ENCODE measurements around the gene SRP54. TPM values are rescaled to one million over a fixed set of nuclear protein-coding genes. Genes with fewer than 3 reads are reported as not detected.

Gene SRP54
- polyA plus RNA-seq, 2 of the 4 experiments (the other 2 are of a cell fraction): 70.8 to 103 TPM

GRCh38 chr14:34982421-34983147, at the start of gene SRP54 (continued):
- no peak for TF ChIP-seq ELK1 (IDR thresholded peaks at IDR 0.05; ENCODE audit: low read depth, low read length)
- TF ChIP-seq TP53 (CRISPR knock-in tag; IDR thresholded peaks at IDR 0.05): 0 out of 2 replicates have a peak, but pooled peaks have one; percentile 40
- TF ChIP-seq HEYL (CRISPR knock-in tag; IDR thresholded peaks at IDR 0.05): no peak
- no peak for TF ChIP-seq ESRRA (IDR thresholded peaks at IDR 0.05; ENCODE audit: borderline replicate concordance, low read length)
- no peak for TF ChIP-seq EHMT2 (IDR thresholded peaks at IDR 0.05; ENCODE audit: low read depth)
- TF ChIP-seq CBX2 (IDR thresholded peaks at IDR 0.05; ENCODE audit: borderline replicate concordance, low read depth): no peak
- no peak for TF ChIP-seq RARB (CRISPR knock-in tag; IDR thresholded peaks at IDR 0.05)
- TF ChIP-seq SMC3 (IDR thresholded peaks at IDR 0.05): no peak
- no peak for TF ChIP-seq NFE2L2 (conservative IDR thresholded peaks at IDR 0.05; ENCODE audit: low read length)
- TF ChIP-seq CHD2 (IDR thresholded peaks at IDR 0.05; ENCODE audit: low read length, partially characterized antibody): no peak
- no peak for TF ChIP-seq FOSB (CRISPR knock-in tag; IDR thresholded peaks at IDR 0.05)
- no peak for TF ChIP-seq MAZ (IDR thresholded peaks at IDR 0.05; ENCODE audit: borderline replicate concordance, low read depth, low read length)
- TF ChIP-seq RCOR1 (IDR thresholded peaks at IDR 0.05; ENCODE audit: low read depth, low read length): no peak
- TF ChIP-seq RNF2 (IDR thresholded peaks at IDR 0.05; ENCODE audit: borderline replicate concordance, low read depth): no peak
- no peak for TF ChIP-seq EP300 (IDR thresholded peaks at IDR 0.05)
- TF ChIP-seq E2F6 (IDR thresholded peaks at IDR 0.05; ENCODE audit: borderline replicate concordance, low read depth): peak; percentile 82
- TF ChIP-seq HOXB5 (CRISPR knock-in tag; IDR thresholded peaks at IDR 0.05): no peak
- peak; percentile 99 for TF ChIP-seq BHLHE40 (IDR thresholded peaks at IDR 0.05; ENCODE audit: low read depth, low read length)
- no peak for TF ChIP-seq ATOH8 (CRISPR knock-in tag; IDR thresholded peaks at IDR 0.05; ENCODE audit: low read depth)
- no peak for TF ChIP-seq NPAS2 (CRISPR knock-in tag; IDR thresholded peaks at IDR 0.05; ENCODE audit: borderline replicate concordance)
- TF ChIP-seq NR3C1 (IDR thresholded peaks at IDR 0.05): no peak
- TF ChIP-seq RAD21 (conservative IDR thresholded peaks at IDR 0.05 in 1 of 2, IDR thresholded peaks at IDR 0.05 in 1 of 2): no peak; a peak in 1 of 5 replicates
- TF ChIP-seq PBX3 (IDR thresholded peaks at IDR 0.05): peak; percentile 51; the same call in 1 of the 2 replicates
- no peak for TF ChIP-seq ZSCAN20 (CRISPR knock-in tag; IDR thresholded peaks at IDR 0.05)
- TF ChIP-seq POLR2AphosphoS2 (conservative IDR thresholded peaks at IDR 0.05; ENCODE audit: low read length): no peak
- no peak for TF ChIP-seq HDAC2 (IDR thresholded peaks at IDR 0.05)

- FAIRE-seq: no peak
- ChIA-PET POLR2A (no interaction called here), CTCF (interaction anchor here (1.7 to 1.8 kb wide), 2 partner anchors 11 to 48 kb away, joined by 3 to 4 read pairs; no protein-coding TSS in a partner anchor)
- DNase-seq (ENCODE audit: low read depth in 1 of 2, low spot score in 1 of 2): no peak
- H3K4me2 ChIP-seq: no peak overlapping the region
- H3K4me3 ChIP-seq: no peak overlapping the region
- 57% methylated on average over 2 of the region's 2 CpGs for WGBS (ENCODE audit: missing lambda C conversion rate)
- no peak overlapping the region for H3K27ac ChIP-seq
- H3K9me3 ChIP-seq: no peaks in the 10 kb centered on the region
- ATAC-seq: no peak
- H3K4me1 ChIP-seq: 0 out of 3 replicates have a peak, but pooled peaks cover 7% of the 10 kb centered on the region
- TF ChIP-seq RCOR1 (IDR thresholded peaks at IDR 0.05; ENCODE audit: low read depth, low read length) (no peak), JUNB (IDR thresholded peaks at IDR 0.05) (no peak), USF2 (IDR thresholded peaks at IDR 0.05) (no peak), MAZ (IDR thresholded peaks at IDR 0.05; ENCODE audit: borderline replicate concordance, low read depth, low read length) (no peak), ZC3H11A (IDR thresholded peaks at IDR 0.05) (no peak), GATA3 (IDR thresholded peaks at IDR 0.05; ENCODE audit: borderline replicate concordance) (no peak), ZNF302 (CRISPR knock-in tag; IDR thresholded peaks at IDR 0.05) (no peak), EHF (CRISPR knock-in tag; IDR thresholded peaks at IDR 0.05) (no peak), BHLHE40 (IDR thresholded peaks at IDR 0.05; ENCODE audit: low read depth, low read length) (no peak), MAX (IDR thresholded peaks at IDR 0.05) (no peak), FOSL2 (IDR thresholded peaks at IDR 0.05) (no peak), FOSL2 (CRISPR knock-in tag; IDR thresholded peaks at IDR 0.05) (no peak), EP300 (IDR thresholded peaks at IDR 0.05) (no peak), KDM1A (IDR thresholded peaks at IDR 0.05; ENCODE audit: low read depth) (no peak)
These were observed 49.5 kb upstream of the SRP54 start for GRCh38 chr14:34933301-34933700.

All from A549 (cell line).